ENCODE measurements around the gene HOATZ.

HOATZ gene

GRCh38 chr11:111523343-111523742 lies 8.8 kb downstream of the HOATZ start:
- DNase-seq, result no peak

DNA sequence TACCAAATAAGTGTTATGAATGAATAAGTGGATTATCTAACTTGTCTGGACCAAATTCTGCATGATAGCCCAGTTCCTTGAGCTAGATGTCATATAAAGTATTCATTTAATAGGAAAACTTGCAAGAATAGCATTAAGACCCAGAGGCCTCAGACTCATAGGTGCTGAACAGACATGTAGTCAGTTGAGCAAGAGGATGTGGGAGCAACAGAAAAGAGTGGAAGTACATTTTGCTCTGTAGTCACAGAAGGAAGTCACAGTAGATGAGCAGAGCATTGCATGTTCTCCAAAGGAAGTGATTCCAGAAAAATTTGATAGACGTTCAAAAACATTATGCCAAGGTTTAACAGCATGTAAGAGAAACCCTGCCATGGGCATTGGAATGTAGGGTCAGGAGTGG lies 9.5 kb downstream of the HOATZ start:
- DNase-seq, result no peak

DNA sequence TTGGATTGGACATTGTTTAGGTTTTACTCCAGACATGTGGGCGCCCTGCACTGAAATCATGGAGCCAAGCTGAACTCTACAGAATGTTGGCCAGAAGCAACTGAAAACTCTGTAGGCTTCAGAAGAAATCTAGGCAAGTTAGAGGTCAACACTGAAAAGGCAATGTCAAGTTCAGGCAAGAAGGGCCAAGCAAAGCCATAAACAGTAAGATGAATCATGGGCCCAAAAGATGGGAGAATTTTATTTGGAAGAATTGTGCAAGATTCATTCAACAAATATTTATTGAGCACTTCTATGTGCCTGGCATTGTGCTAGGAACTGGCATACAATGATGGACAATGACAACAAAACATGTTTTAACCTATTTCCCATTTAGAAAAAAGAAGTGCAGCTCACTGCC lies 10.9 kb downstream of the HOATZ start:
- DNase-seq, result no peak

DNA sequence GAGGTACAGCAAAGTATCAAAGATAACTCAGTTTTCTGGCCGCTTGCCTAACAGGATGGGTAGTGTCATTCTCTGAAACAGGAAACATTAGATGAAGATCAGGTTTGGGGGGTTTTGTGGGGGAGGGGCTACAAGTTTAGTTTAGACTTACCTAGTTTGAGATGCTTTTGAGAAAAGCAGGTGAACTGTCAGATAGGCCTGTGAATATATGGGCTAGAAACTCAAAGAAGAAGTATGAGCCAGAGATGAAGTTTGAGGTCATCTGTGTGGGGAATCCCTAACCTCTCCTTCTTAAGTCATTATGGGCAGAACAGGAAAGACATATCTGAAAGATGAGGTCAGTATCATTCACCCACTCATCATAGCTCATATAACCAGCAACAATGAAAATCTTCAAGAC lies 11.9 kb downstream of the HOATZ start:
- DNase-seq, result no peak

DNA sequence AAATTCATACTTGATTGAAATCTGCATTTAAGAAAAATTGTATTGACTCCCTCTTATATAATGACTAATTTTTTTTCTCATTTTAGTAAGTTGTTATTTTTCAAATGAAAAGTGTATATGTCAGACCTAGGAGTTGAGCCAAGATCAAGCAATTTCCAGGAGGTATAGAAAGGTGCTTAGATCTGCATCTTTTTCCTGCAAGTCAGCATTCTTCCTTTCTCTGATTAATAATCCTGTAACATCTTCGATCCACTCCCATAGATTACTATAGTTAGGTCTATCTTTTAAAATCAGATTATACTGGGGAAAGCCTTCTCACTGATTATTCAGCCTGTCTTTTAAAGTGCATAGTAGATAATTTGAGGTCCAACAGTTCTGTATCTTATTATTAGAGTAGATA lies 12.7 kb downstream of the HOATZ start:
- no peak for DNase-seq

GRCh38 chr11:111528557-111528956 lies 14.0 kb downstream of the HOATZ start:
- DNase-seq, result no peak

GRCh38 chr11:111530091-111530490 lies 15.5 kb downstream of the HOATZ start:
- no peak for DNase-seq

GRCh38 chr11:111531136-111531535 lies 16.6 kb downstream of the HOATZ start:
- no peak for DNase-seq

DNA sequence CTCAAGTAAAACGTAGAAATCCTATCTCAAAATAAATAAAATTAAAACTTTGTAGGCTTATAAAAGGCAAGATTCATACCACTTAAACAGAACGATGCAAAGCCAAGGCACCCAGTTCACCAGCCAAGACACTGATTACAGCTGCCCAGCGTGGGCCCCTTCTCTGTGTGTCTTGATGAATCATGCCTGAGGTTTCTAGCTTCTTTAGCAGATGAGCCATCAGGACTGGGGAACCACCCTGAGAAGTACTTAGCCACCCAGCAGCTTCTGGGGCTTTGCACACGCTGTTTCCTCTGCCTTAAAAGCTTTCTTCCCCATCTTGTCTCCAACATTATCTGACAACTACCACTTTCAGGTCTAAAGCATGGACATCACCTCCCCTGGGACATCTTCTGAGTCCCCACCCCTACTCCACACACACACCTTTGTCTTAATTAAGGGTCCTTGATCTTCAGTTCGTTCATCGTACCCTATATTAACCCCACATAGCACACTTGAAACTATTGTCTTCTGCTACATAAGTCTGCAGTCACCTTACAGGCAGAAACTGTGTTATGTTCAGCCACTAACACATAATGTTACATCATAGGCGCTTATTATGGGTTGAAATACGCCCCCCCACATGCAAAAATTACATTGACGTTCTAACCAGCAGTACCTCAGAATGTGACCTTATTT lies 17.2 kb downstream of the HOATZ start:
- no peak for DNase-seq

GRCh38 chr11:111532365-111532709 lies 17.8 kb downstream of the HOATZ start:
- no peak for DNase-seq

GRCh38 chr11:111535281-111535680 lies 20.7 kb downstream of the HOATZ start:
- DNase-seq, result no peak

GRCh38 chr11:111537336-111537860 lies 22.8 kb downstream of the HOATZ start:
- no peak for DNase-seq

DNA sequence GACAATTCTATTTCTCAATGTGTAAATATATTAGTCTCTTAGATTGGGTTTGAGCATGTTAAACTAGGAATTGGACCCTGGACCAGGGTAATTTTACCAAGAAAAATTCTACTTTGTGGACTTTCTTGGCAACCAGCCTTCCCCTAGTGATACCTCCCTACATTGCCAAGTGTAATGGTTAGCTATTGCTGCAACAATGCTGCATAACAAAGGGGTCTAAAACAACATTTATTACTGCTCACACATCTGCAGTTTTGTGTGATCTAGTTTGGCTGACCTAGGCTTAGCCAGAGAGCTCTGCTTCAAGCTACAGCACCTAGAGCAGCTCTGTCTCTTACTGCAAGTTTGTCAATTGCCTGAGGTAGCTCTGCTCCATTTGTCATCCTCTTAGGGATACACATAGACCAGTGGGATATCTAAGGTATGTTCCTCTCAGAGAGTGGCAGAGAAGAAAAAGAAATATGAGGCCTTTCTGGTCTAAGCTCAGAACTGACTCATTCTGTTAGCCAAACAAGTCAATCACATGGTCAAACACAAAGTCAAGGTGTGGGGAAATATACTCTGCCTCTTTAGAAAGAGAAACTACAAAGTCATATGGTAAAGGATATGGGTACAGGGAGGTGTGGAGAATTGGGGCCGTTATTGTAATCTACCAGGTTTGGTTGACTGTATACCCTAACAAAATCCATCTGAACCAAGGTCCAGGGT lies 24.0 kb downstream of the HOATZ start:
- DNase-seq, result no peak

- no peak for DNase-seq
These were observed 25.0 kb downstream of the HOATZ start for GRCh38 chr11:111539426-111540113.

- peak in 9 of 14 donors; percentile 17 to 62 (median 44) for DNase-seq
These were observed 25.7 kb downstream of the HOATZ start, which contains the start of gene LAYN for GRCh38 chr11:111540114-111540936. TSS of gene LAYN (plus strand) at chr11:111540720. CDS start at chr11:111540844, 124 bp downstream.

DNA sequence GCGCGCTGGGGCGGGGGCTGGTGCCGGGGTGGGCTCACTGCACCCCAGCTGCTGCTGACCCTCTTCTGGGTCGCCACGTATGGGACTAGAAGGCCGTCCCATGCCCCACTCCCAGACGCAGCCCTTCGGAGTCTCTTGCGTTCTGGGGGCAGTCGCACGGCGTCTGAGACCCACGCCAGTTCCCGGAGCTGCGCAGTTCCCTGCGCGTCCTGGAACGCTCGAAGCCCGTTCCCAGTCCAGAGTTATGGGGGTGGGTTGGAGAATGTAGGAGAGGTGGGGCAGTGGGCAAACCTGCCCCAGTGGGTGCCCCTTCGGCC lies 26.3 kb downstream of the HOATZ start:
- no peak for DNase-seq

- DNase-seq, result peak in 4 of 14 donors; percentile 30 to 42 (median 34)
These were observed 26.9 kb downstream of the HOATZ start for GRCh38 chr11:111541254-111542061.

GRCh38 chr11:111542606-111543275 lies 28.2 kb downstream of the HOATZ start:
- DNase-seq, result no peak

- no peak for DNase-seq
These were observed 33.9 kb downstream of the HOATZ start for GRCh38 chr11:111548525-111548924.

DNA sequence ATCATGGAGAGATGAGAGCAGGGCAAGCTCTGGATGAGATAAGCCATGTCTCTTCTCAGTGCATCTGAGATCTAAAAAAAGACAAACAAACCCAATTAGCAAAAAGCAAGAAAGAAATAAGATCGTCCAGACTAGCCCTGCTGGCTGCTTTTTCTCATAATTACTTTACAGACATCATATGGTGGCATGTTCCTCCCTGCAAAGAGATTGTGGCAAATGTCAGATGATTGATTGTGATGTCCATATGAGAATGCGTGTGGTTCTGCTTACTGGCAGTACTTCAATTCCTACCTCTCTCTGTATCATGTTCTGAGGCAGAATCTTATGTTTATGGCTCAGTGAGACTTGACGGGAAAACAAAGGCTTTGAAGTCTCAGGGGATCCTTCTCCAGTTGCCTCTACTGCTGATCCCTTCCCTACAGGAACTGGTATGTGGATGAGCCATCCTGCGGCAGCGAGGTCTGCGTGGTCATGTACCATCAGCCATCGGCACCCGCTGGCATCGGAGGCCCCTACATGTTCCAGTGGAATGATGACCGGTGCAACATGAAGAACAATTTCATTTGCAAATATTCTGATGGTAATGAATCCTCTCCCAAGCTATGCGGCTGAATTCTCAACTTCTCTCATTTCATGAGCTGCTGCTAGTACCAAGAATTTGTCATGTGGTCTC lies 34.8 kb downstream of the HOATZ start:
- DNase-seq, result no peak

DNA sequence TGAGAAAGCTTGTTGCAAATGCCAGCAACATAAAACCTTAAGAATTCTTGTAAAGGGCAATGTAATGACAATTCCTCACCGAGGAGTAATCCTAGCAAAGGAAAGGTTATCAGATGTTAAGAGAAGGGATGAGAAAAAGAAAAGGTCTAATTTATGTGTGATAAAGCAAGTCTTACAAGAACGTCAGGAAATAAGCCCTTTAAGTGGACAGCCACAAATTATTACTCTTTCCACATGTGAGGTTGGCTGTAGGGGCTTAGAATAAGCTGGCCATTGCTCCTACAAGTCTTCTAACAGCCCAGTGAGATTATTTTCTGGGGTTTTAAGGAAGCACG lies 35.3 kb downstream of the HOATZ start:
- no peak for DNase-seq
